Stimulated activated CD8-positive, alpha-beta memory T cell treated with anti-CD3 and anti-CD28 coated beads, Interleukin-7, amount 100 ng/mL, for 24 hours (primary cell): ENCODE measurements around the gene CMSS1.

Experiments used
- DNase-seq: peaks from one replicate; pipeline ENCODE4 v3.0.0-alpha.2; 2020; ENCODE audit warnings: low read depth

CMSS1 gene

GRCh38 chr3:99903869-99904268 is 86.2 kb downstream of the CMSS1 start:
- DNase-seq: no peak

GRCh38 chr3:99907959-99908544 is 90.4 kb downstream of the CMSS1 start:
- no peak for DNase-seq

GRCh38 chr3:99909714-99910495 is 92.2 kb downstream of the CMSS1 start:
- DNase-seq: no peak

- no peak for DNase-seq
Observed at GRCh38 chr3:99910752-99911290, 93.2 kb downstream of the CMSS1 start.

GRCh38 chr3:99911433-99911832 is 93.8 kb downstream of the CMSS1 start:
- no peak for DNase-seq

- no peak for DNase-seq
Observed at GRCh38 chr3:99915906-99916432, 98.3 kb downstream of the CMSS1 start.

- DNase-seq: no peak
Observed at GRCh38 chr3:99918715-99919114, 101.1 kb downstream of the CMSS1 start.

GRCh38 chr3:99919694-99920093 is 102.0 kb downstream of the CMSS1 start:
- DNase-seq: no peak

- no peak for DNase-seq
Observed at GRCh38 chr3:99920481-99921376, 103.1 kb downstream of the CMSS1 start.

GRCh38 chr3:99921377-99921695 is 103.7 kb downstream of the CMSS1 start:
- DNase-seq: no peak

- no peak for DNase-seq
Observed at GRCh38 chr3:99921986-99922385, 104.3 kb downstream of the CMSS1 start.

GRCh38 chr3:99923873-99924272 is 106.2 kb downstream of the CMSS1 start:
- DNase-seq: no peak

GRCh38 chr3:99925584-99926230 is 108.0 kb downstream of the CMSS1 start:
- no peak for DNase-seq

- DNase-seq: no peak
Observed at GRCh38 chr3:99927671-99928457, 110.2 kb downstream of the CMSS1 start.

- DNase-seq: no peak
Observed at GRCh38 chr3:99928771-99929744, 111.4 kb downstream of the CMSS1 start.

GRCh38 chr3:99929745-99930139 is 112.1 kb downstream of the CMSS1 start:
- no peak for DNase-seq

GRCh38 chr3:99931059-99931458 is 113.4 kb downstream of the CMSS1 start:
- DNase-seq: no peak

- DNase-seq: no peak
Observed at GRCh38 chr3:99933971-99934750, 116.5 kb downstream of the CMSS1 start.
